SU-DHL-6 (cell line): ENCODE measurements around the gene RASIP1.

Source experiments
- EZH2phosphoT487 ChIP-seq: fragments of 200-600 bp; sonication (generic), shearing (Covaris generic); conservative IDR thresholded peaks from 2 replicates; pipeline ENCODE4 v1.6.1; 2018; ENCODE audit warnings: mild to moderate bottlenecking, antibody characterized with exemption, low read length, moderate library complexity, mixed read lengths
- TF ChIP-seq, protein P1 (sequence below): fragments of 200-600 bp; sonication (generic); IDR thresholded peaks from one replicate; pipeline ENCODE4 v1.5.1; 2017; ENCODE audit warnings: antibody characterized with exemption, mild to moderate bottlenecking, low read length, moderate library complexity; ENCODE audit not compliant: insufficient read depth, poor library complexity, severe bottlenecking

DNA sequence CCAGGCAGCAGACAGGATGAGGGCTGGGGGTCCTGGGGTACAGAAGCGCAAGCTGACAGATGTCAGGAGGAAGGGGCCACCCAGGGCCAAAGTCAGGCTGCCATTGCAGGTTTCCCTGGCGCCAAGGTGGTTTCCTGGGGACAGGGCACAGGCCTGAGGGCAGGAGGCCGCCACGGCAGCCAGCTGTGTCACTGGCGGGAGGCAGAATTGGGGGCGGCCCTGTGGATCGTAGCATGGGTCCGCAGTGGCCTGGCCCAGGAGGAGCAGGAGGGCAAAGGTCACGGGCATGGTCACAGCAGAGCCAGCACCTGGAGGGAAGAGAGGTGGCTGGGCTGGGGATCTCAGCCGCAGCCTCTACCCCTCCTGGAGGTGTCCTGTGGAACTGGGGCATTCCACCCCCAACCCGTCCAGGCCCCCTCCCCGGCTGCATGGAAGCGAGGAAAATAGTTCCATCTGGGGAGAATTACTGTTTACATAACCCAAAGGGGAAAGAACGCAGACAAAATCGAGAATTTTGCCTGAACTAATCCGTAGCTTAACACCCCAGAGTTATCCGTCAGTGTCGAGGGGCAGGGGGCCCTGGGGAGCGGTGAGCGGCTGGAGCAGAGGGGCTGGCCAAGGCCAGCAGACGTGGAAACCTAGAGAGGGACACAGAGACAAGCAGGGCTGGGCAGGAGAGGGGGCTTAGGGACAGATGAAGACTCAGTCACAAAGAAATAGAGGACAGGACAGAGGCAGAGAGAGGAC is 69.5 kb downstream of the RASIP1 start:
- TF ChIP-seq, protein P1, sequence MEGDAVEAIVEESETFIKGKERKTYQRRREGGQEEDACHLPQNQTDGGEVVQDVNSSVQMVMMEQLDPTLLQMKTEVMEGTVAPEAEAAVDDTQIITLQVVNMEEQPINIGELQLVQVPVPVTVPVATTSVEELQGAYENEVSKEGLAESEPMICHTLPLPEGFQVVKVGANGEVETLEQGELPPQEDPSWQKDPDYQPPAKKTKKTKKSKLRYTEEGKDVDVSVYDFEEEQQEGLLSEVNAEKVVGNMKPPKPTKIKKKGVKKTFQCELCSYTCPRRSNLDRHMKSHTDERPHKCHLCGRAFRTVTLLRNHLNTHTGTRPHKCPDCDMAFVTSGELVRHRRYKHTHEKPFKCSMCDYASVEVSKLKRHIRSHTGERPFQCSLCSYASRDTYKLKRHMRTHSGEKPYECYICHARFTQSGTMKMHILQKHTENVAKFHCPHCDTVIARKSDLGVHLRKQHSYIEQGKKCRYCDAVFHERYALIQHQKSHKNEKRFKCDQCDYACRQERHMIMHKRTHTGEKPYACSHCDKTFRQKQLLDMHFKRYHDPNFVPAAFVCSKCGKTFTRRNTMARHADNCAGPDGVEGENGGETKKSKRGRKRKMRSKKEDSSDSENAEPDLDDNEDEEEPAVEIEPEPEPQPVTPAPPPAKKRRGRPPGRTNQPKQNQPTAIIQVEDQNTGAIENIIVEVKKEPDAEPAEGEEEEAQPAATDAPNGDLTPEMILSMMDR, result no peak
- TF ChIP-seq EZH2phosphoT487, result no peak
